Fibroblast of lung (primary cell): ENCODE measurements around the gene C9orf85. TPM values are rescaled to one million over a fixed set of nuclear protein-coding genes. Genes with fewer than 3 reads are reported as not detected.
"Not testable (repeated sequence)": the region's sequence is repeated elsewhere in the genome, so short reads cannot be mapped to it uniquely, and the experiment has no call there.

Experiments used
- DNase-seq, 2 donors: peaks; one replicate each; pipeline versions ENCODE4 v3.0.0 to v3.0.0-alpha.2; 2010; ENCODE audit warnings: low read depth in 2 of 2
- H2AFZ ChIP-seq: 2 replicates; pipeline ENCODE4 v1.5.1; 2012; ENCODE audit warnings: low read length, control low read depth, inconsistent platforms
- H3K27ac ChIP-seq: 2 replicates; pipeline ENCODE4 v1.5.1; 2011; ENCODE audit warnings: low read length, control low read depth; ENCODE audit not compliant: insufficient read depth
- H3K27me3 ChIP-seq: 2 replicates; pipeline ENCODE4 v1.5.1; 2011; ENCODE audit warnings: mild to moderate bottlenecking, low read length; ENCODE audit not compliant: control insufficient read depth, insufficient read depth
- H3K36me3 ChIP-seq: 2 replicates; pipeline ENCODE4 v1.5.1; 2011; ENCODE audit warnings: low read length; ENCODE audit not compliant: control insufficient read depth, insufficient read depth
- H3K4me1 ChIP-seq: 2 replicates; pipeline ENCODE4 v1.5.1; 2011; ENCODE audit warnings: low read length; ENCODE audit not compliant: control insufficient read depth, insufficient read depth; ENCODE audit errors: extremely low read depth
- H3K4me2 ChIP-seq: 2 replicates; pipeline ENCODE4 v1.5.1; 2011; ENCODE audit warnings: low read length, control low read depth; ENCODE audit not compliant: insufficient read depth; ENCODE audit errors: extremely low read depth
- H3K4me3 ChIP-seq, 4 experiments: fragments of 200-600 bp in 1 of 4; sonication (generic) in 1 of 4; replicated peaks in 1 of 4; 2 replicates each; pipeline ENCODE4 v1.5.1; 2011 to 2016; ENCODE audit warnings: low read length in 4 of 4, low read depth in 3 of 4, mild to moderate bottlenecking in 3 of 4, control low read depth in 2 of 4, inconsistent platforms in 1 of 4, mixed read lengths in 1 of 4; ENCODE audit not compliant: insufficient read depth in 1 of 4; ENCODE audit errors: control extremely low read depth in 1 of 4
- H3K79me2 ChIP-seq: 2 replicates; pipeline ENCODE4 v1.5.1; 2012; ENCODE audit warnings: mild to moderate bottlenecking, low read length, inconsistent platforms; ENCODE audit not compliant: control insufficient read depth, insufficient read depth
- H3K9ac ChIP-seq: 2 replicates; pipeline ENCODE4 v1.5.1; 2011; ENCODE audit warnings: mild to moderate bottlenecking, low read length, control low read depth; ENCODE audit not compliant: insufficient read depth
- H3K9me3 ChIP-seq: 2 replicates; pipeline ENCODE4 v1.5.1; 2012; ENCODE audit warnings: low read depth, low read length; ENCODE audit not compliant: control insufficient read depth, insufficient read depth
- H4K20me1 ChIP-seq: 2 replicates; pipeline ENCODE4 v1.5.1; 2011; ENCODE audit warnings: low read length; ENCODE audit not compliant: control insufficient read depth, insufficient read depth; ENCODE audit errors: extremely low read depth
- CTCF ChIP-seq, 2 donors: IDR thresholded peaks in 1 of 2; conservative IDR thresholded peaks in 1 of 2; 1 replicate in 1 of 2; 2 replicates in 1 of 2; pipeline ENCODE4 v1.5.1; 2011 to 2012; ENCODE audit warnings: low read length in 2 of 2, control low read depth in 1 of 2, inconsistent platforms in 1 of 2, low read depth in 1 of 2, mild to moderate bottlenecking in 1 of 2
- EZH2 ChIP-seq: IDR thresholded peaks from 2 replicates; pipeline ENCODE4 v1.5.1; 2012; ENCODE audit warnings: low read length, control low read depth, mild to moderate bottlenecking; ENCODE audit errors: missing control alignments
- polyA plus RNA-seq, 2 donors: library from polyadenylated mRNA; depleted of rRNA in 1 of 2; stranded (reverse) in 1 of 2; unstranded in 1 of 2; fragments of >200 nt; gene quantifications; 2 replicates each; pipeline ENCODE4 v1.2.1, GENCODE V29; 2011 to 2012; ENCODE audit warnings: missing spikeins in 1 of 2
- total RNA-seq: library from RNA; depleted of rRNA; stranded (reverse); fragments of >200 nt; gene quantifications from 2 replicates; pipeline ENCODE4 v1.2.1, GENCODE V29; 2014

C9orf85 gene
- total and polyA plus RNA-seq, 2 donors (not counting 1 experiment from before 2014, with no cell fraction given): 17.3 to 22.5 TPM

GRCh38 chr9:71955300-71955915, 44.0 kb downstream of the C9orf85 start:
- no peak for DNase-seq
- TF ChIP-seq EZH2: no peak
- TF ChIP-seq CTCF (conservative IDR thresholded peaks at IDR 0.05 in 1 of 2, IDR thresholded peaks at IDR 0.05 in 1 of 2; ENCODE audit: low read depth in 1 of 2, low read length in 2 of 2): no peak
- Histone ChIP-seq H3K27ac (no peak overlapping the region), H3K4me3 (no peak overlapping the region), H3K9me3 (no peaks in the 10 kb centered on the region), H3K4me2 (no peak overlapping the region), H2AFZ (no peak overlapping the region), H3K36me3 (no peaks in the 10 kb centered on the region), H3K4me1 (no peaks in the 10 kb centered on the region), H3K27me3 (no peaks in the 10 kb centered on the region), H3K9ac (no peak overlapping the region), H3K79me2 (no peaks in the 10 kb centered on the region), H4K20me1 (no peaks in the 10 kb centered on the region)

- DNase-seq: peak in 1 of 2 donors; percentile 25
- Histone ChIP-seq H3K9me3 (no peaks in the 10 kb centered on the region), H4K20me1 (no peaks in the 10 kb centered on the region), H3K4me2 (no peak overlapping the region), H3K4me3 (no peak overlapping the region), H3K36me3 (no peaks in the 10 kb centered on the region), H3K27ac (no peak overlapping the region), H2AFZ (no peak overlapping the region), H3K4me1 (no peaks in the 10 kb centered on the region), H3K9ac (no peak overlapping the region), H3K27me3 (no peaks in the 10 kb centered on the region), H3K79me2 (no peaks in the 10 kb centered on the region)
- no peak for TF ChIP-seq EZH2
- no peak for TF ChIP-seq CTCF (conservative IDR thresholded peaks at IDR 0.05 in 1 of 2, IDR thresholded peaks at IDR 0.05 in 1 of 2; ENCODE audit: low read depth in 1 of 2, low read length in 2 of 2)
Measured at GRCh38 chr9:71962328-71962727, 50.9 kb downstream of the C9orf85 start.

GRCh38 chr9:71963471-71963996, 52.1 kb downstream of the C9orf85 start:
- not testable (repeated sequence) for H3K27me3 ChIP-seq, H3K9ac ChIP-seq, H2AFZ ChIP-seq, H3K27ac ChIP-seq, DNase-seq, H3K36me3 ChIP-seq, H3K4me1 ChIP-seq, H3K4me3 ChIP-seq, H3K79me2 ChIP-seq, H4K20me1 ChIP-seq, H3K4me2 ChIP-seq, H3K9me3 ChIP-seq
